HG03354 (cell line): Measurements from ENCODE around the gene MTUS2.

ENCODE experiments used
- ATAC-seq: cut with Tn5 transposase; IDR thresholded peaks from one replicate; pipeline ENCODE4 v1.9.1; 2021; ENCODE audit warnings: mild to moderate bottlenecking; ENCODE audit not compliant: unreplicated experiment, poor library complexity, severe bottlenecking

The MTUS2 gene

GRCh38 chr13:28820099-28821051, at the start of gene MTUS2:
TSS of gene MTUS2 (plus strand) at chr13:28820339.
- ATAC-seq = peak; percentile 39

GRCh38 chr13:28778308-28779215, 41.6 kb upstream of the MTUS2 start:
- ATAC-seq = no peak

- no peak for ATAC-seq
Observed at GRCh38 chr13:28792992-28793391, 27.1 kb upstream of the MTUS2 start.

GRCh38 chr13:28794396-28794795, 25.7 kb upstream of the MTUS2 start:
- ATAC-seq = no peak

GRCh38 chr13:28796938-28797257, 23.2 kb upstream of the MTUS2 start:
- ATAC-seq = no peak

GRCh38 chr13:28805193-28805819, 14.8 kb upstream of the MTUS2 start:
- ATAC-seq = no peak

- ATAC-seq = no peak
Observed at GRCh38 chr13:28817204-28817603, 2.9 kb upstream of the MTUS2 start.

GRCh38 chr13:28819046-28819730, 951 bp upstream of the MTUS2 start:
- ATAC-seq = no peak

- ATAC-seq = peak; percentile 56
Observed at GRCh38 chr13:28819735-28820098, 422 bp upstream of the MTUS2 start.

GRCh38 chr13:28822151-28822550, 2.0 kb downstream of the MTUS2 start:
- ATAC-seq = no peak

- ATAC-seq = no peak
Observed at GRCh38 chr13:28822801-28823200, 2.7 kb downstream of the MTUS2 start.

GRCh38 chr13:28825379-28825778, 5.2 kb downstream of the MTUS2 start:
- ATAC-seq = no peak

GRCh38 chr13:28826368-28826767, 6.2 kb downstream of the MTUS2 start:
- no peak for ATAC-seq

GRCh38 chr13:28830580-28830979, 10.4 kb downstream of the MTUS2 start:
- ATAC-seq = no peak

GRCh38 chr13:28831117-28831516, 11.0 kb downstream of the MTUS2 start:
- ATAC-seq = no peak

- ATAC-seq = no peak
Observed at GRCh38 chr13:28837111-28837510, 17.0 kb downstream of the MTUS2 start.

GRCh38 chr13:28843639-28844038, 23.5 kb downstream of the MTUS2 start:
- ATAC-seq = no peak

GRCh38 chr13:28849441-28849840, 29.3 kb downstream of the MTUS2 start:
- no peak for ATAC-seq

GRCh38 chr13:28850226-28850625, 30.1 kb downstream of the MTUS2 start:
- ATAC-seq = no peak

GRCh38 chr13:28851422-28851821, 31.3 kb downstream of the MTUS2 start:
- no peak for ATAC-seq
